ENCODE data around the gene LCE3A. TPM values are rescaled to one million over a fixed set of nuclear protein-coding genes. Genes with fewer than 3 reads are reported as not detected.

LCE3A gene
- total and polyA plus RNA-seq, 2 experiments from 2014 or later: not detected

DNA sequence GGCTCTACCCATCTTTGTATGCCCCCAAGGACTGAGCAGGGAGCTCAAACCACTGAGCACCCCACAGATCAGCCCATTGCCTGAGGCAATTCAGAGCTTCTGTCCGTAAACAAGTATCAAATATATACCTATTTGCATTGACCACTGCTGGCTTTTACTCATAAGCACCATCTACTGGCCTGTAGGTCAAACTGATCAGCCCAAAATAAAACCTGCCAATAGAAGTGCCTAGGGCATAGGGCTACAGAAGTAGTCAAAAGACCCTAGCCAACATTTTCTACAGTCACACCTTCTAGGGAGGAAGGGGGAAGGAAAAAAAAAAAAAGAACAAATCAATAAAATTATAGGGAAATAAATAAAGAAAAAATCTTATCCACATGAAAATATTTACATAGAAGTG lies 37.3 kb downstream of the LCE3A start:
- Mint-ChIP-seq H3K27me3 (ENCODE audit: insufficient read depth, low read depth, poor library complexity) (no peaks in the 10 kb centered on the region), H3K27ac (no peak overlapping the region), H3K4me1 (no peaks in the 10 kb centered on the region), H3K4me3 (no peak overlapping the region), H3K36me3 (ENCODE audit: low read depth) (no peaks in the 10 kb centered on the region), H3K9me3 (peaks cover 2% of the 10 kb centered on the region; the same call in 1 of the 3 replicates)
- H3K36me3 ChIP-seq (ENCODE audit: insufficient read depth): no peaks in the 10 kb centered on the region
- H3K4me2 ChIP-seq: no peak overlapping the region
- H3K79me2 ChIP-seq (replicated peaks; ENCODE audit: insufficient read depth): no peaks in the 10 kb centered on the region
- no peaks in the 10 kb centered on the region for H3K27me3 ChIP-seq (ENCODE audit: insufficient read depth)
- H3K4me1 ChIP-seq (ENCODE audit: insufficient read depth): no peaks in the 10 kb centered on the region
- no peak for ATAC-seq
- peaks cover 4% of the 10 kb centered on the region; the same call in 1 of the 2 replicates for H3K9me2 ChIP-seq (ENCODE audit: insufficient read depth)
- H4K20me1 ChIP-seq (replicated peaks; ENCODE audit: insufficient read depth): no peaks in the 10 kb centered on the region
- no peak overlapping the region for H2AFZ ChIP-seq
- DNase-seq (ENCODE audit: low spot score): no peak
- H3F3A ChIP-seq (replicated peaks; ENCODE audit: low read depth): no peaks in the 10 kb centered on the region
- TF ChIP-seq, protein P1, sequence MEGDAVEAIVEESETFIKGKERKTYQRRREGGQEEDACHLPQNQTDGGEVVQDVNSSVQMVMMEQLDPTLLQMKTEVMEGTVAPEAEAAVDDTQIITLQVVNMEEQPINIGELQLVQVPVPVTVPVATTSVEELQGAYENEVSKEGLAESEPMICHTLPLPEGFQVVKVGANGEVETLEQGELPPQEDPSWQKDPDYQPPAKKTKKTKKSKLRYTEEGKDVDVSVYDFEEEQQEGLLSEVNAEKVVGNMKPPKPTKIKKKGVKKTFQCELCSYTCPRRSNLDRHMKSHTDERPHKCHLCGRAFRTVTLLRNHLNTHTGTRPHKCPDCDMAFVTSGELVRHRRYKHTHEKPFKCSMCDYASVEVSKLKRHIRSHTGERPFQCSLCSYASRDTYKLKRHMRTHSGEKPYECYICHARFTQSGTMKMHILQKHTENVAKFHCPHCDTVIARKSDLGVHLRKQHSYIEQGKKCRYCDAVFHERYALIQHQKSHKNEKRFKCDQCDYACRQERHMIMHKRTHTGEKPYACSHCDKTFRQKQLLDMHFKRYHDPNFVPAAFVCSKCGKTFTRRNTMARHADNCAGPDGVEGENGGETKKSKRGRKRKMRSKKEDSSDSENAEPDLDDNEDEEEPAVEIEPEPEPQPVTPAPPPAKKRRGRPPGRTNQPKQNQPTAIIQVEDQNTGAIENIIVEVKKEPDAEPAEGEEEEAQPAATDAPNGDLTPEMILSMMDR (conservative IDR thresholded peaks at IDR 0.05; ENCODE audit: low read depth in 2 of 2): no peak
- no peak for TF ChIP-seq REST (IDR thresholded peaks at IDR 0.05; ENCODE audit: unreplicated experiment)
- TF ChIP-seq STAT1 (IDR thresholded peaks at IDR 0.05; ENCODE audit: unreplicated experiment): no peak
- no peak for TF ChIP-seq EZH2phosphoT487 (IDR thresholded peaks at IDR 0.05; ENCODE audit: unreplicated experiment)
- TF ChIP-seq JUNB (IDR thresholded peaks at IDR 0.05; ENCODE audit: unreplicated experiment): no peak
- TF ChIP-seq EZH2 (IDR thresholded peaks at IDR 0.05; ENCODE audit: low read depth, unreplicated experiment): no peak
- TF ChIP-seq CREB1 (CRISPR knock-in tag; IDR thresholded peaks at IDR 0.05; ENCODE audit: low read depth): no peak
- no peak for TF ChIP-seq POLR2AphosphoS5 (IDR thresholded peaks at IDR 0.05; ENCODE audit: low read depth)
- TF ChIP-seq ZNF114 (CRISPR knock-in tag; IDR thresholded peaks at IDR 0.05): no peak
- no peak for TF ChIP-seq ETS1 (IDR thresholded peaks at IDR 0.05)
- no peak for TF ChIP-seq ZNF331 (CRISPR knock-in tag; IDR thresholded peaks at IDR 0.05; ENCODE audit: low read depth)
- no peak for TF ChIP-seq ZNF462 (CRISPR knock-in tag; IDR thresholded peaks at IDR 0.05)
- no peak for TF ChIP-seq NANOG (IDR thresholded peaks at IDR 0.05; ENCODE audit: borderline replicate concordance)
- no peak overlapping the region for H3K4me3 ChIP-seq
- H3K27ac ChIP-seq (ENCODE audit: low read depth): no peak overlapping the region
